GM23248 (cell line): Measurements from ENCODE around the gene PIP4K2A. TPM values are rescaled to one million over a fixed set of nuclear protein-coding genes. Genes with fewer than 3 reads are reported as not detected.
"Not testable (repeated sequence)": the region's sequence is repeated elsewhere in the genome, so short reads cannot be mapped to it uniquely, and the experiment has no call there.

Experiments used
- DNase-seq: peaks from one replicate; pipeline ENCODE4 v3.0.0-alpha.2; 2015
- H2AFZ ChIP-seq: fragments of 200-600 bp; sonication (generic); 2 replicates; pipeline ENCODE4 v1.6.1; 2016; ENCODE audit warnings: antibody characterized with exemption
- H3F3A ChIP-seq: fragments of 200-600 bp; sonication (generic); 2 replicates; pipeline ENCODE4 v1.6.1; 2016; ENCODE audit warnings: mild to moderate bottlenecking, antibody characterized with exemption, mixed run types; ENCODE audit not compliant: insufficient read depth
- H3K27ac ChIP-seq: fragments of 200-600 bp; sonication (generic); 2 replicates; pipeline ENCODE4 v1.5.1; 2016; ENCODE audit warnings: mild to moderate bottlenecking
- H3K27me3 ChIP-seq: fragments of 200-600 bp; sonication (generic); replicated peaks from 2 replicates; pipeline ENCODE4 v1.6.1; 2016; ENCODE audit warnings: mild to moderate bottlenecking; ENCODE audit not compliant: insufficient read depth
- H3K36me3 ChIP-seq: fragments of 200-600 bp; sonication (generic); 2 replicates; pipeline ENCODE4 v1.6.1; 2016; ENCODE audit warnings: low read depth, mild to moderate bottlenecking
- H3K4me1 ChIP-seq: fragments of 200-600 bp; sonication (generic); 2 replicates; pipeline ENCODE4 v1.6.1; 2016; ENCODE audit warnings: mild to moderate bottlenecking; ENCODE audit not compliant: insufficient read depth
- H3K4me2 ChIP-seq: fragments of 200-600 bp; sonication (generic); one replicate; pipeline ENCODE4 v1.6.1; 2016; ENCODE audit warnings: mild to moderate bottlenecking; ENCODE audit not compliant: unreplicated experiment
- H3K4me3 ChIP-seq: fragments of 200-600 bp; sonication (generic); 2 replicates; pipeline ENCODE4 v1.5.1; 2016; ENCODE audit warnings: mild to moderate bottlenecking
- H3K79me2 ChIP-seq: fragments of 200-600 bp; sonication (generic); 2 replicates; pipeline ENCODE4 v1.6.1; 2016; ENCODE audit warnings: mild to moderate bottlenecking; ENCODE audit not compliant: insufficient read depth
- H3K9ac ChIP-seq: fragments of 200-600 bp; sonication (generic); 2 replicates; pipeline ENCODE4 v1.6.1; 2016; ENCODE audit warnings: mild to moderate bottlenecking
- H3K9me2 ChIP-seq: fragments of 200-600 bp; sonication (generic); 2 replicates; pipeline ENCODE4 v1.6.1; 2016; ENCODE audit warnings: mixed run types, mild to moderate bottlenecking, moderate library complexity; ENCODE audit not compliant: insufficient read depth
- H3K9me3 ChIP-seq: fragments of 200-600 bp; sonication (generic); one replicate; pipeline ENCODE4 v1.6.1; 2017; ENCODE audit warnings: low read depth
- H4K20me1 ChIP-seq: fragments of 200-600 bp; sonication (generic); 2 replicates; pipeline ENCODE4 v1.6.0; 2016; ENCODE audit not compliant: insufficient read depth
- EZH2 ChIP-seq: fragments of 200-600 bp; sonication (generic); IDR thresholded peaks from 2 replicates; pipeline ENCODE4 v1.6.1; 2018; ENCODE audit warnings: antibody characterized with exemption, mild to moderate bottlenecking; ENCODE audit not compliant: insufficient read depth, poor library complexity, severe bottlenecking
- EZH2phosphoT487 ChIP-seq: fragments of 200-600 bp; sonication (generic); IDR thresholded peaks from 2 replicates; pipeline ENCODE4 v1.6.1; 2018; ENCODE audit warnings: antibody characterized with exemption, moderate library complexity, mild to moderate bottlenecking, low read depth; ENCODE audit not compliant: insufficient read depth
- WGBS, 2 experiments: methylation state at CpG; one replicate each; pipeline ENCODE4 v1.1.6; 2015 to 2017; ENCODE audit warnings: low lambda C conversion rate in 2 of 2, low coverage in 1 of 2; ENCODE audit errors: missing lambda C conversion rate in 2 of 2; 5-methylcytosine and 5-hydroxymethylcytosine counted together
- in situ Hi-C: fragments of 300-500 bp; cut with MboI; formaldehyde crosslinking; loops from 2 replicates; pipeline ENCODE4 v1.15.0; 2020
- polyA plus RNA-seq: library from polyadenylated mRNA; unstranded; fragments of >200 nt; fragmentation: Nextera tagmentation; extraction: Ambion mirVana; gene quantifications from 2 replicates; pipeline ENCODE4 v1.2.1, GENCODE V29; 2016
- total RNA-seq: library from RNA; depleted of rRNA; stranded (reverse); fragments of >200 nt; shearing (Covaris generic); gene quantifications from 2 replicates; pipeline ENCODE4 v1.2.3, GENCODE V29; 2014

PIP4K2A gene
- total and polyA plus RNA-seq, 2 experiments from 2014 or later = 19.8 to 26.9 TPM

GRCh38 chr10:22697800-22698199 is 16.6 kb downstream of the PIP4K2A start:
- no peak for DNase-seq
- Histone ChIP-seq H3K4me3 (no peak overlapping the region), H2AFZ (no peak overlapping the region), H3K27ac (no peak overlapping the region), H3K9me3 (no peaks in the 10 kb centered on the region), H3F3A (peaks cover 22% of the 10 kb centered on the region), H3K4me2 (no peak overlapping the region), H3K27me3 (no peaks in the 10 kb centered on the region), H3K79me2 (peaks cover 98% of the 10 kb centered on the region), H3K36me3 (no peaks in the 10 kb centered on the region), H3K9me2 (peaks cover 4% of the 10 kb centered on the region; the same call in 1 of the 2 replicates), H3K4me1 (peaks cover 14% of the 10 kb centered on the region), H3K9ac (no peak overlapping the region), H4K20me1 (peaks cover 5% of the 10 kb centered on the region; the same call in 1 of the 2 replicates)
- 89 to 94% methylated on average over 10 of the region's 10 CpGs for WGBS, 2 experiments
- TF ChIP-seq EZH2 (no peak), EZH2phosphoT487 (no peak)
- in situ Hi-C loops = no loop called here

GRCh38 chr10:22697101-22697500 is 17.3 kb downstream of the PIP4K2A start:
- no peak overlapping the region for H3K9ac ChIP-seq
- H3K36me3 ChIP-seq = no peaks in the 10 kb centered on the region
- H3K4me3 ChIP-seq = no peak overlapping the region
- no peak overlapping the region for H3K4me2 ChIP-seq
- 96 to 97% methylated on average over 4 of the region's 4 CpGs for WGBS, 2 experiments
- in situ Hi-C loops = no loop called here
- no peaks in the 10 kb centered on the region for H3K9me3 ChIP-seq
- DNase-seq = no peak
- peaks cover 27% of the 10 kb centered on the region for H3F3A ChIP-seq
- peaks cover 5% of the 10 kb centered on the region; the same call in 1 of the 2 replicates for H4K20me1 ChIP-seq
- H3K27me3 ChIP-seq = no peaks in the 10 kb centered on the region
- no peak for TF ChIP-seq EZH2phosphoT487
- TF ChIP-seq EZH2 = no peak
- peaks cover 98% of the 10 kb centered on the region for H3K79me2 ChIP-seq
- peaks cover 17% of the 10 kb centered on the region for H3K4me1 ChIP-seq
- H3K27ac ChIP-seq = no peak overlapping the region
- H3K9me2 ChIP-seq = peaks cover 2% of the 10 kb centered on the region; the same call in 1 of the 2 replicates
- no peak overlapping the region for H2AFZ ChIP-seq

- DNase-seq = no peak
- Histone ChIP-seq H3K79me2 (peaks cover 98% of the 10 kb centered on the region), H3K9ac (peak overlapping the region; percentile 53; the same call in 1 of the 2 replicates), H3F3A (peaks cover 21% of the 10 kb centered on the region), H4K20me1 (peaks cover 5% of the 10 kb centered on the region; the same call in 1 of the 2 replicates), H3K36me3 (no peaks in the 10 kb centered on the region), H3K27ac (peak overlapping the region; percentile 74), H2AFZ (peak overlapping the region; percentile 47; the same call in 1 of the 2 replicates), H3K4me2 (peak overlapping the region; percentile 90), H3K9me3 (no peaks in the 10 kb centered on the region), H3K9me2 (no peaks in the 10 kb centered on the region), H3K27me3 (no peaks in the 10 kb centered on the region), H3K4me3 (peak overlapping the region; percentile 54), H3K4me1 (peaks cover 25% of the 10 kb centered on the region)
- in situ Hi-C loops = no loop called here
- 86 to 87% methylated on average over 6 of the region's 6 CpGs for WGBS, 2 experiments
- TF ChIP-seq EZH2 (no peak), EZH2phosphoT487 (no peak)
Measured at GRCh38 chr10:22693860-22694259, 20.5 kb downstream of the PIP4K2A start.

- Histone ChIP-seq H3K79me2 (peaks cover 98% of the 10 kb centered on the region), H3K4me3 (peak overlapping the region; percentile 54), H2AFZ (peak overlapping the region; percentile 47), H3K27me3 (no peaks in the 10 kb centered on the region), H3K36me3 (no peaks in the 10 kb centered on the region), H3K27ac (peak overlapping the region; percentile 74), H3K4me1 (peaks cover 25% of the 10 kb centered on the region), H3K9me3 (no peaks in the 10 kb centered on the region), H3K4me2 (peak overlapping the region; percentile 90), H3K9me2 (no peaks in the 10 kb centered on the region), H4K20me1 (peaks cover 5% of the 10 kb centered on the region; the same call in 1 of the 2 replicates), H3K9ac (peak overlapping the region; percentile 53), H3F3A (peaks cover 21% of the 10 kb centered on the region)
- TF ChIP-seq EZH2 (no peak), EZH2phosphoT487 (no peak)
- in situ Hi-C loops = no loop called here
- 9 to 11% methylated on average over 5 of the region's 5 CpGs for WGBS, 2 experiments
- peak; percentile 85 for DNase-seq
Measured at GRCh38 chr10:22693371-22693784, 21.0 kb downstream of the PIP4K2A start.

- H3K27ac ChIP-seq, DNase-seq, H3K9me2 ChIP-seq, H3K4me2 ChIP-seq, H2AFZ ChIP-seq, in situ Hi-C loops, H3K9ac ChIP-seq, H3K36me3 ChIP-seq, H3K9me3 ChIP-seq, H3K27me3 ChIP-seq, H3K4me3 ChIP-seq, H4K20me1 ChIP-seq: not testable (repeated sequence)
- WGBS, 2 experiments = 97 to 98% methylated on average over 5 of the region's 5 CpGs
- Histone ChIP-seq H3F3A (peaks cover 21% of the 10 kb centered on the region), H3K4me1 (peaks cover 25% of the 10 kb centered on the region), H3K79me2 (peaks cover 98% of the 10 kb centered on the region)
Measured at GRCh38 chr10:22692119-22692518, 22.3 kb downstream of the PIP4K2A start.
